Erythroblast (primary cell): ENCODE results near the gene GPR87.

Experiments used
- DNase-seq, 2 experiments: peaks; one replicate each; lab custom pipeline; 2025; lab: John Stamatoyannopoulos, UW
- GATA1 ChIP-seq: IDR thresholded peaks from 2 replicates; pipeline ENCODE4 v1.6.1; 2011; ENCODE audit warnings: low read depth, mild to moderate bottlenecking, control low read depth, low read length, moderate library complexity
- POLR2A ChIP-seq: IDR thresholded peaks from 2 replicates; pipeline ENCODE4 v1.6.1; 2011; ENCODE audit warnings: mild to moderate bottlenecking, low read length

Gene GPR87

GRCh38 chr3:151307583-151308488 is 8.8 kb downstream of the GPR87 start:
- no peak for DNase-seq
- TF ChIP-seq POLR2A = no peak
- TF ChIP-seq GATA1 = no peak

GRCh38 chr3:151307131-151307530 is 9.5 kb downstream of the GPR87 start:
- no peak for DNase-seq
- TF ChIP-seq POLR2A (no peak), GATA1 (no peak)

- TF ChIP-seq POLR2A = no peak
- TF ChIP-seq GATA1 = no peak
- DNase-seq = no peak
Measured at GRCh38 chr3:151306168-151306810, 10.3 kb downstream of the GPR87 start.

GRCh38 chr3:151305775-151306151 is 10.9 kb downstream of the GPR87 start:
- DNase-seq = no peak
- TF ChIP-seq POLR2A (no peak), GATA1 (no peak)

- no peak for DNase-seq
- TF ChIP-seq GATA1 (no peak), POLR2A (no peak)
Measured at GRCh38 chr3:151305060-151305774, 11.4 kb downstream of the GPR87 start.

- DNase-seq = no peak
- TF ChIP-seq POLR2A = no peak
- TF ChIP-seq GATA1 = no peak
Measured at GRCh38 chr3:151303751-151304150, 12.9 kb downstream of the GPR87 start.

GRCh38 chr3:151301787-151302186 is 14.8 kb downstream of the GPR87 start:
- no peak for DNase-seq

GRCh38 chr3:151300539-151300938 is 16.1 kb downstream of the GPR87 start:
- TF ChIP-seq GATA1 = no peak
- no peak for TF ChIP-seq POLR2A
- DNase-seq = no peak

More at GRCh38 chr3:151301787-151302186, 14.8 kb downstream of the GPR87 start:
- no peak for TF ChIP-seq GATA1
- no peak for TF ChIP-seq POLR2A

- TF ChIP-seq GATA1 = no peak
- DNase-seq = no peak
Measured at GRCh38 chr3:151299006-151299405, 17.6 kb downstream of the GPR87 start.

- DNase-seq = no peak
- no peak for TF ChIP-seq GATA1
- no peak for TF ChIP-seq POLR2A
Measured at GRCh38 chr3:151297429-151297828, 19.2 kb downstream of the GPR87 start.

- no peak for TF ChIP-seq POLR2A
- no peak for TF ChIP-seq GATA1
- DNase-seq = no peak
Measured at GRCh38 chr3:151296226-151296625, 20.4 kb downstream of the GPR87 start.

GRCh38 chr3:151293127-151293526 is 23.5 kb downstream of the GPR87 start:
- TF ChIP-seq GATA1 = no peak
- TF ChIP-seq POLR2A = no peak
- no peak for DNase-seq

- DNase-seq = no peak
- TF ChIP-seq GATA1 = no peak
- TF ChIP-seq POLR2A = no peak
Measured at GRCh38 chr3:151290673-151291072, 25.9 kb downstream of the GPR87 start.

- DNase-seq = no peak
Measured at GRCh38 chr3:151289445-151289844, 27.2 kb downstream of the GPR87 start.

More at GRCh38 chr3:151289445-151289844, 27.2 kb downstream of the GPR87 start:
- TF ChIP-seq GATA1 (no peak), POLR2A (no peak)
